OCI-M1 (cell line): ENCODE results near the gene IL11RA.

Source experiments
- DNase-seq: peaks from one replicate; lab custom pipeline; 2025; lab: John Stamatoyannopoulos, UW

IL11RA gene

GRCh38 chr9:34651876-34652601 lies at the start of gene IL11RA:
Gene IL11RA, plus strand, starts transcription at chr9:34652185. Its CDS starts 3,033 bp downstream, at chr9:34655218.
- peak; percentile 94 for DNase-seq

- peak; percentile 86 for DNase-seq
Observed at GRCh38 chr9:34603610-34604231, 48.3 kb upstream of the IL11RA start.

- DNase-seq: no peak
Observed at GRCh38 chr9:34606190-34606589, 45.8 kb upstream of the IL11RA start.

GRCh38 chr9:34606905-34607304 lies 45.1 kb upstream of the IL11RA start:
- no peak for DNase-seq

GRCh38 chr9:34607331-34607730 lies 44.7 kb upstream of the IL11RA start:
- no peak for DNase-seq

GRCh38 chr9:34610434-34611206 lies 41.4 kb upstream of the IL11RA start:
- DNase-seq: peak; percentile 16

GRCh38 chr9:34611251-34611810 lies 40.7 kb upstream of the IL11RA start:
- no peak for DNase-seq

- peak; percentile 90 for DNase-seq
Observed at GRCh38 chr9:34611811-34612787, 39.9 kb upstream of the IL11RA start, which contains the start of gene RPP25L. Gene RPP25L, minus strand, starts transcription at chr9:34612097. Its CDS starts 801 bp downstream, at chr9:34611296.

GRCh38 chr9:34612788-34613390 lies 39.1 kb upstream of the IL11RA start:
- DNase-seq: peak; percentile 87

- no peak for DNase-seq
Observed at GRCh38 chr9:34615132-34615531, 36.9 kb upstream of the IL11RA start.

GRCh38 chr9:34620061-34620994 lies 31.7 kb upstream of the IL11RA start, which contains the start of gene DCTN3:
Gene DCTN3, minus strand, starts transcription at chr9:34620495. Its CDS starts 31 bp downstream, at chr9:34620464.
- peak; percentile 97 for DNase-seq

- DNase-seq: no peak
Observed at GRCh38 chr9:34623374-34624235, 28.4 kb upstream of the IL11RA start.

- DNase-seq: no peak
Observed at GRCh38 chr9:34624475-34625185, 27.4 kb upstream of the IL11RA start.

- DNase-seq: no peak
Observed at GRCh38 chr9:34625186-34625486, 26.8 kb upstream of the IL11RA start.

GRCh38 chr9:34627716-34628655 lies 24.0 kb upstream of the IL11RA start:
- DNase-seq: no peak

GRCh38 chr9:34628656-34629490 lies 23.1 kb upstream of the IL11RA start, which contains the start of gene ARID3C:
Gene ARID3C, minus strand, starts transcription at chr9:34629066. Its CDS starts 1,052 bp downstream, at chr9:34628014.
- no peak for DNase-seq
